Fibroblast of the aortic adventitia (primary cell): ENCODE results near the gene AP4M1. TPM values are rescaled to one million over a fixed set of nuclear protein-coding genes. Genes with fewer than 3 reads are reported as not detected.

Experiments
- DNase-seq: peaks from one replicate; pipeline ENCODE4 v3.0.0-alpha.2; 2010; ENCODE audit warnings: low read depth
- H3K4me3 ChIP-seq: 2 replicates; pipeline ENCODE4 v1.5.1; 2011; ENCODE audit warnings: low read depth, mild to moderate bottlenecking, control low read depth, low read length, moderate library complexity
- total RNA-seq: library from RNA; depleted of rRNA; stranded (reverse); fragments of >200 nt; gene quantifications from 2 replicates; pipeline ENCODE4 v1.2.3, GENCODE V29; 2012; ENCODE audit warnings: low replicate concordance
- TF ChIP-seq, protein P1 (sequence below): IDR thresholded peaks from 2 replicates; pipeline ENCODE4 v1.5.1; 2011; ENCODE audit warnings: mild to moderate bottlenecking, low read length, control low read depth, inconsistent platforms; ENCODE audit not compliant: insufficient read depth

Gene AP4M1
- total RNA-seq, 1 donor = 17.6 TPM

DNA sequence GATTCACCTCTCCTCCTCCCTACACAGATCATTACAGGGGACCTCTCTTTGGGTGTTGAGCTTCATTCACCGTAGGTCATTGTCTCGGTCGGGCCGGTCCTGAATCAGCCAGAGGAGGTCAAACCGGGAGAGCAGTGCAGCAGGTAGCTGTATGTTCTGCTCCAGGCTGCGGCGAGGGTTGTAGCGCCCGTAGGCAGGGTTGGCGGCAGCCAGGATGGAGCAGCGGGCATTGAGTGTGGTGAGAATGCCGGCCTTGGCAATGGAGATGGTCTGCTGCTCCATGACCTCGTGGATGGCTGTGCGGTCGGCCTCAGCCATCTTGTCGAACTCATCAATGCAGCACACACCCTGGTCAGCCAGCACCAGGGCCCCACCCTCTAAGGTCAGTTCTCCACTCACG, 5.7 kb upstream of the AP4M1 start:
- TF ChIP-seq, protein P1, sequence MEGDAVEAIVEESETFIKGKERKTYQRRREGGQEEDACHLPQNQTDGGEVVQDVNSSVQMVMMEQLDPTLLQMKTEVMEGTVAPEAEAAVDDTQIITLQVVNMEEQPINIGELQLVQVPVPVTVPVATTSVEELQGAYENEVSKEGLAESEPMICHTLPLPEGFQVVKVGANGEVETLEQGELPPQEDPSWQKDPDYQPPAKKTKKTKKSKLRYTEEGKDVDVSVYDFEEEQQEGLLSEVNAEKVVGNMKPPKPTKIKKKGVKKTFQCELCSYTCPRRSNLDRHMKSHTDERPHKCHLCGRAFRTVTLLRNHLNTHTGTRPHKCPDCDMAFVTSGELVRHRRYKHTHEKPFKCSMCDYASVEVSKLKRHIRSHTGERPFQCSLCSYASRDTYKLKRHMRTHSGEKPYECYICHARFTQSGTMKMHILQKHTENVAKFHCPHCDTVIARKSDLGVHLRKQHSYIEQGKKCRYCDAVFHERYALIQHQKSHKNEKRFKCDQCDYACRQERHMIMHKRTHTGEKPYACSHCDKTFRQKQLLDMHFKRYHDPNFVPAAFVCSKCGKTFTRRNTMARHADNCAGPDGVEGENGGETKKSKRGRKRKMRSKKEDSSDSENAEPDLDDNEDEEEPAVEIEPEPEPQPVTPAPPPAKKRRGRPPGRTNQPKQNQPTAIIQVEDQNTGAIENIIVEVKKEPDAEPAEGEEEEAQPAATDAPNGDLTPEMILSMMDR = no peak
- H3K4me3 ChIP-seq = no peak overlapping the region
- no peak for DNase-seq

DNA sequence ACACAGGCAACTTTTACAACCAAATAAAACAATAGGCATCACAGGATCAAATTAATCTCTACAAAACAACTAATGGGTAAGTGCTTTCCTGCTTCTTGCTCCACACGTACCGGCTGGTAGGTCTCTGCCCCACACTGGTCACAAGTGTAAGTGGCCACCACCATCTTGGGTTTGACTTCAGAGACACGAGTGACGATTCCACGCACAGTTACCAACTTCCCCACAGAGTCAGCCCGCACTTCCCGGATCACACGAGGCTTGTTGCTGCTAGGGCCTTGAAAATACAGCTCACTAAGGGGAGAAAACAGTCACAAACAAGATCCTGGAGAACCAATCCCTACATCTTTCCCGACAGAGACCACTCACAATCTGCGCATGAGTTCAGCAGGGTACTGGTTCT, 2.5 kb upstream of the AP4M1 start:
- TF ChIP-seq, protein P1 = no peak
- DNase-seq = no peak
- H3K4me3 ChIP-seq = no peak overlapping the region

DNA sequence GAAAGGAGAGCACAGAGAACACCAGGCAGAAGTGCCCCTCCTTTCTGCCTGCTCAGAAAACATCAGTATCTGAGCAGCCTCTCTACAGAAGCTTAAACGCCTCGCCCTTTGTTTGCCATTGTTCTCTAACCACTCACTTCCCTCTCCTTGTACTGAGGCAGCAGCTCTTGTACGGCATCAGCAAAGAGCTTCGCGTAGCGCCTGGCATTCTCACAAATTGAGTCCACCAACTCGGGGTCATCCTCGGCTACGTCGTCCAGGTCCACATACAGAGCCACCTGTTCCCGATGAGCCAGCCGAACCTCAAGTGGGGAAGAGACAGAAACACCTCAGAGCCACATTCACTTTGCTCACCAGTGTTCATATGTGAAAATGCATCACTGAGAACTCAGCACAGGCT, 2.0 kb upstream of the AP4M1 start:
- TF ChIP-seq, protein P1 = no peak
- peak overlapping the region; percentile 73 for H3K4me3 ChIP-seq
- DNase-seq = no peak

DNA sequence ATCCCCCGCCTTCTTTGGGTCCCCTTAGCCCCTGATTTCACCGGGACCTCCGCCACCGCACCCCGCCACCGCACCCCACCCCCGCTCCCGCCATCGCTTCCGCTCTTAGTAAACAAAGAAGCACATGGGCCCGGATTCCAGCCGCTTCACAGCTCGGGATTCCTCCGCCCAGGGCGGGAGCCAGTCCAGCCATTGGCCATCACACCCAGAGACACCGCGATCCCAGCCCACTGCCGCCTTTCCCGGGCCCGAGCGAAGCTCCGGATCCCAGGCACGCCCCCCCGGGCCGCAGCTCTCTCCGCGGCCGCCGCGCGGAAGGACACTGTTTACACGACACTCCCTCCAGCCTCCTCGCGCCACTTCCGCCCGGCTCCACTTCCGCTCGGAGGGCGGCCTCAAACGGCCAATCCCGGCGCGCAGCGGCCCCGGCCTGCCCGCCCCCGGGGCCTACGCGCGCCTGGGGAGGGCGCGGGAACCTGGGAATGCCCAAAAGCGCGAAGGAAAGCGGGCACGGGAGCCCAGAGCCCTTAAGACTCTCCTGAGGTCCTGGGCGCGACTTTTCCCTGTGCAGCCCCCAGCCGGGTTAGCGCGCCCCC, 925 bp upstream of the AP4M1 start:
- peak; percentile 97 for DNase-seq
- peak overlapping the region; percentile 73 for H3K4me3 ChIP-seq
- TF ChIP-seq, protein P1 = no peak

- H3K4me3 ChIP-seq = peak overlapping the region; percentile 72
- peak; percentile 58 for DNase-seq
- TF ChIP-seq, protein P1 = no peak
These were observed 1.8 kb downstream of the AP4M1 start for GRCh38 chr7:100102950-100103840.

DNA sequence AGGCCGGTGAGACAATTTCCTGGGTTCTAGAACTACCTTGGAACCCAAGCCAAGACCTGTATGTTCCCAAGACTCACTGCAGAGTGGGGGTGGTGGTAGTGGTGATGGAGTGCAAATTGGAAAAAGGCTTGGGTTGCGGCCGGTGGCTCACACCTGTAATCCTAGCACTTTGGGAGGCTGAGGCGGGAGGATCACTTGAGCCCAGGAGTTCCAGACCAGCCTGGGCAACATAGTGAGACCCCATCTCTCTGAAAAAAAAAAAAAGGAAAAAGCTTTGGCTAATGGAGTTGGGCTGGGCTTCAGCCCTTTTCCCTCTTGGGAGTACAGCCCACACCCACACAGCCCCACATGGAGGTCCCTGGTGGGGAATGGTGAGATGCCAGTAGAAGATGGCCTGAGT, 4.1 kb downstream of the AP4M1 start:
- no peak for DNase-seq
- TF ChIP-seq, protein P1 = no peak
- no peak overlapping the region for H3K4me3 ChIP-seq
